Stimulated activated naive CD4-positive, alpha-beta T cell (primary cell): Measurements from ENCODE around the gene FAM240A.

Experiments used
- DNase-seq, 6 experiments: peaks; one replicate each; lab custom pipeline; 2025; lab: John Stamatoyannopoulos, UW

Gene FAM240A

DNA sequence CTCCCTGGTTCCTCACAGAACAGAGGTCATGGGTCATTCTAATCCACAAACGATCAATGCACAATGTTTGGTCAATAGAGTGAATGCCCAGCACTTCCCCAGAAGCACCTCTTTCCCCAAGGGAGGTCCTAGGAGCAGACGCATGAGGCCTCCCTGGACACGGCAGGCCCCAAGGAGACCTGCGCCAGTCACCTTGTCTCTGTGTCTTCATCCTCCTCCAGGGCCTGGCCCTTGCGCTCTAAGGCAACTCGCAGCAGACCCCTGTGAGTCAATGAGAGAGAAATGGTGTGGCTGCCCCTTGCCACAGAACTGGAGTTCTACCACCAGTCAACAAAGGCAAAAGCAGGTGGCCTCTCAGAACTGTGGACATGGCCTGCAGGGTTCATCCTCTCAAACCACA lies 63.1 kb downstream of the FAM240A start:
- DNase-seq = no peak
